K562 (cell line): ENCODE data around the gene HAT1. TPM values are rescaled to one million over a fixed set of nuclear protein-coding genes. Genes with fewer than 3 reads are reported as not detected.

ENCODE experiments used
- ATAC-seq: fragments of 200-7000 bp; cut with Tn5 transposase; 3 replicates; pipeline ENCODE4 v1.9.1; 2020; ENCODE audit warnings: moderate library complexity
- BruUV-seq: library from RNA; stranded (reverse); fragments of 400-500 nt; replicated peaks from 2 replicates; lab custom pipeline; 2021; lab: Mats Ljungman, UMichigan
- CTCF ChIA-PET: fragments of 300-600 bp; formaldehyde crosslinking; extraction: SDS; loops from one replicate; lab custom pipeline; 2021; ENCODE audit warnings: low intra/inter-chr PET ratio; lab: Yijun Ruan, JAX
- POLR2A ChIA-PET: fragments of 300-600, 350-650 bp; sonication (Branson Sonifier 250); formaldehyde crosslinking; extraction: SDS; loops from one replicate; lab custom pipeline; 2021; ENCODE audit warnings: antibody characterized with exemption, inconsistent platforms; lab: Yijun Ruan, JAX
- DNase-seq, 4 experiments: peaks; one replicate each; pipeline versions ENCODE4 v3.0.0 to v3.0.0-alpha.2; 2011 to 2018; ENCODE audit warnings: low spot score in 3 of 4, mixed read lengths in 3 of 4; ENCODE audit errors: extremely low read depth in 1 of 4
- FAIRE-seq: peaks from 2 replicates; lab custom pipeline; 2011; peaks lifted over from hg19 to GRCh38; lab: Jason Lieb, UNC
- H2AFZ ChIP-seq: 2 replicates; pipeline ENCODE4 v1.6.0; 2011; ENCODE audit warnings: low read depth, low read length, control low read depth, inconsistent platforms
- H3K27ac ChIP-seq: fragments of 200-600 bp; 3 replicates; pipeline ENCODE4 v1.8.0; 2011; ENCODE audit warnings: low read depth, mild to moderate bottlenecking, control low read depth, inconsistent platforms, low read length, moderate library complexity, mixed read lengths; ENCODE audit errors: extremely low read depth
- H3K27me3 ChIP-seq, 2 experiments: fragments of 300-600 bp in 1 of 2; 2 replicates in 1 of 2; 3 replicates in 1 of 2; pipeline versions ENCODE4 v1.6.0 to v1.8.0; 2011; ENCODE audit warnings: inconsistent platforms in 2 of 2, low read length in 2 of 2, mild to moderate bottlenecking in 1 of 2, mixed read lengths in 1 of 2, moderate library complexity in 1 of 2; ENCODE audit not compliant: control insufficient read depth in 2 of 2, insufficient read depth in 2 of 2
- H3K36me3 ChIP-seq: fragments of 300-600 bp; 3 replicates; pipeline ENCODE4 v1.8.0; 2011; ENCODE audit warnings: mild to moderate bottlenecking, low read length, inconsistent platforms; ENCODE audit not compliant: control insufficient read depth, insufficient read depth
- H3K4me1 ChIP-seq, 2 experiments: fragments of 200-600 bp in 1 of 2; replicated peaks in 1 of 2; 2 replicates in 1 of 2; 3 replicates in 1 of 2; pipeline versions ENCODE4 v1.5.1 to v1.8.0; 2011; ENCODE audit warnings: inconsistent platforms in 2 of 2, low read length in 2 of 2, mild to moderate bottlenecking in 1 of 2, mixed read lengths in 1 of 2, moderate library complexity in 1 of 2; ENCODE audit not compliant: control insufficient read depth in 2 of 2, insufficient read depth in 2 of 2
- H3K4me2 ChIP-seq: 2 replicates; pipeline ENCODE4 v1.6.1; 2011; ENCODE audit warnings: low read length, control low read depth, inconsistent platforms, mixed read lengths; ENCODE audit not compliant: insufficient read depth
- H3K4me3 ChIP-seq: fragments of 200-600 bp; sonication (generic), shearing (Covaris generic); 2 replicates; pipeline ENCODE4 v1.5.1; 2016; ENCODE audit warnings: control low read depth, inconsistent platforms
- H3K79me2 ChIP-seq: fragments of 200-600 bp; 3 replicates; pipeline ENCODE4 v1.8.0; 2011; ENCODE audit warnings: low read length, inconsistent platforms; ENCODE audit not compliant: control insufficient read depth, insufficient read depth
- H3K9ac ChIP-seq, 2 experiments: 2 replicates each; pipeline versions ENCODE4 v1.6.0 to v1.6.1; 2011; ENCODE audit warnings: low read depth in 2 of 2, low read length in 2 of 2, control low read depth in 1 of 2, inconsistent platforms in 1 of 2, mild to moderate bottlenecking in 1 of 2, mixed read lengths in 1 of 2; ENCODE audit not compliant: insufficient read depth in 1 of 2
- H3K9me1 ChIP-seq: one replicate; pipeline ENCODE4 v1.6.0; 2011; ENCODE audit warnings: inconsistent platforms, mild to moderate bottlenecking, low read length, moderate library complexity; ENCODE audit not compliant: control insufficient read depth, insufficient read depth
- H3K9me3 ChIP-seq: replicated peaks from 2 replicates; pipeline ENCODE4 v1.5.1; 2011; ENCODE audit warnings: low read depth, low read length, inconsistent platforms; ENCODE audit not compliant: control insufficient read depth, insufficient read depth
- H4K20me1 ChIP-seq: replicated peaks from 2 replicates; pipeline ENCODE4 v1.6.1; 2011; ENCODE audit warnings: low read length, inconsistent platforms, mixed read lengths; ENCODE audit not compliant: control insufficient read depth, insufficient read depth
- NR4A1 ChIP-seq, 2 experiments: fragments of 250-450 bp in 1 of 2; fragments of 450-650 bp in 1 of 2; sonication (Bioruptor Pico) in 1 of 2; IDR thresholded peaks; 2 replicates each; pipeline versions ENCODE4 v1.4.0 to v1.6.1; 2016 to 2020; ENCODE audit warnings: mild to moderate bottlenecking in 2 of 2, missing compliant biosample characterization in 1 of 2, missing genetic modification characterization in 1 of 2, moderate library complexity in 1 of 2
- POLR2AphosphoS5 ChIP-seq: IDR thresholded peaks from 2 replicates; pipeline ENCODE4 v1.6.1; 2011; ENCODE audit warnings: mild to moderate bottlenecking, low read depth, low read length, moderate library complexity; ENCODE audit not compliant: control insufficient read depth, insufficient read depth
- SOX6 ChIP-seq: fragments of 450-650 bp; IDR thresholded peaks from 2 replicates; pipeline ENCODE4 v1.6.1; 2014; ENCODE audit warnings: mild to moderate bottlenecking
- ZHX1 ChIP-seq: fragments of 150-350 bp; conservative IDR thresholded peaks from 2 replicates; pipeline ENCODE4 v1.6.1; 2014; ENCODE audit warnings: low read length
- WGBS: fragments of 100-300 bp; shearing (Covaris generic); methylation state at CpG from one replicate; pipeline ENCODE4 v1.1.6; 2016; ENCODE audit warnings: low coverage, mixed read lengths; ENCODE audit not compliant: insufficient coverage; ENCODE audit errors: missing lambda C conversion rate; 5-methylcytosine and 5-hydroxymethylcytosine counted together
- in situ Hi-C: fragments of 300-500 bp; cut with MboI; formaldehyde crosslinking; loops from 4 replicates; pipeline ENCODE4 v1.15.0; 2018; ENCODE audit warnings: inconsistent platforms, mixed read lengths
- intact Hi-C: fragments of 100-400 bp; cut with micrococcal nuclease; formaldehyde crosslinking; loops from 2 replicates; pipeline ENCODE4 v1.14.2; 2022
- polyA plus RNA-seq, 8 experiments: library from polyadenylated mRNA; depleted of rRNA in 4 of 8; stranded (reverse) in 5 of 8; unstranded in 3 of 8; fragments of >200 nt; fragmentation: Nextera tagmentation in 2 of 8; fragmentation: Illumina TruSeq in 1 of 8; extraction: Ambion mirVana in 2 of 8; extraction: Trizol in 1 of 8; gene quantifications; 2 replicates each; pipeline versions ENCODE4 v1.2.1 to v1.2.3, GENCODE V29; 2011 to 2014; ENCODE audit warnings: inconsistent platforms in 1 of 8, missing spikeins in 1 of 8
- total RNA-seq, 7 experiments: library from RNA; depleted of rRNA in 6 of 7; stranded (reverse); fragments of >200 nt in 6 of 7; fragmentation: Illumina TruSeq in 2 of 7; extraction: Trizol in 2 of 7; gene quantifications; 2 replicates each; pipeline versions ENCODE4 v1.2.1 to v1.2.3, GENCODE V29; 2011 to 2021; ENCODE audit warnings: low replicate concordance in 1 of 7

Gene HAT1
- total and polyA plus RNA-seq, 9 of the 15 experiments (the other 6 are each of a cell fraction or from before 2014, with no cell fraction given), result 125 to 384 (median 244) TPM

DNA sequence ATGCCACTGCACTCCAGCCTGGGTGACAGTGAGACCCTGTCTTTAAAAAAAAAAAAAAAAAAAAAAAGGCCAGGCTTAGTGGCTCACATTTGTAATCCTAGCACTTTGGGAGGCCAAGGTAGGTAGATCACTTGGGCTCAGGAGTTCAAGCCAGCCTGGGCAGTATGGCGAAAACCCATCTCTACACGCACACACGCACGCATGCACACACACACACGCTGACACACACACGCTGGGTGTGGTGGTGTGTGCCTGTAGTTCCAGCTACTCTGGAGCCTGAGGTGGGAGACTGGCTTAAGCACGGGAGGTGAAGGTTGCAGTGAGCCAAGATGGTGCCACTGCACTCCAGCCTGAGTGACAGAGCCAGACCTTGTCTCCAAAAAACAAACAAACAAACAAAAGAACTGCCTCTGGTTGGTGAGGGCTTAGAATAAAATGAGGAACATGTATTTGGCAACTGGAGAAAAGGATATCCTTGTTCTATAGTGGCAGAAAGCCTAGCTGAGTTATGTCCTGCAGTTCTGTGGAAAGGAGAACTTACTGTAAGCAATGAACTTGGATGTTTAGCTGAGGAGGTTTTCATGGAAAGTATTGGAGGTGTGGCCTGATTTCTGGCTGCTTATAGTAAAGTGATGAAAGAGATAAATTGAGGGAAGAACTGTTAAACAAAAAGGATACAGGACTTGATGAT lies 34.0 kb downstream of the HAT1 start:
- no peak overlapping the region for H2AFZ ChIP-seq
- H4K20me1 ChIP-seq, result no peaks in the 10 kb centered on the region
- CTCF ChIA-PET, result interaction anchor here (2.1 kb wide), 1 partner anchor 147 kb away, joined by 15 read pairs; the partner anchor contains the start of gene DLX2
- H3K9ac ChIP-seq, result peak overlapping the region in 1 of 2 experiments; percentile 5; a peak in 1 of 4 replicates
- no peaks in the 10 kb centered on the region for H3K9me3 ChIP-seq
- ATAC-seq (peak; percentile 33), DNase-seq (no peak), FAIRE-seq (no peak)
- peaks cover 65% of the 10 kb centered on the region for H3K36me3 ChIP-seq
- no peak overlapping the region for H3K27ac ChIP-seq
- POLR2A ChIA-PET, result interaction anchor here (0.7 to 2.2 kb wide), 3 partner anchors 13 to 59 kb away, joined by 3 to 8 read pairs (median 3); partner anchors contain the start of gene HAT1
- H3K27me3 ChIP-seq, result no peaks in the 10 kb centered on the region
- H3K4me3 ChIP-seq, result no peak overlapping the region
- no peaks in the 10 kb centered on the region for H3K9me1 ChIP-seq
- H3K4me1 ChIP-seq, result no peaks in the 10 kb centered on the region; a peak in 1 of 5 replicates
- H3K79me2 ChIP-seq, result peaks cover 14% of the 10 kb centered on the region; the same call in 1 of the 3 replicates
- no peak overlapping the region for H3K4me2 ChIP-seq
- TSS peak; percentile 6 for BruUV-seq
- 90% methylated on average over 7 of the region's 7 CpGs for WGBS
- TF ChIP-seq SOX6, result no peak
- TF ChIP-seq ZHX1, result no peak
- TF ChIP-seq POLR2AphosphoS5, result 0 out of 2 replicates have a peak, but pooled peaks have one; percentile 3
- TF ChIP-seq NR4A1 (CRISPR knock-in tag; IDR thresholded peaks at IDR 0.05), result no peak
- TF ChIP-seq NR4A1 (tag; IDR thresholded peaks at IDR 0.05), result no peak
- in situ Hi-C loops (no loop called here), intact Hi-C loops (no loop called here)
